Measurements from ENCODE around the gene ZC3H15.
"Not testable (repeated sequence)": the region's sequence is repeated elsewhere in the genome, so short reads cannot be mapped to it uniquely, and the experiment has no call there.

Gene ZC3H15

GRCh38 chr2:186486651-186487647 is 889 bp downstream of the ZC3H15 start:
- DNase-seq (ENCODE audit: extremely low read depth in 1 of 2, low read depth in 1 of 2) = no peak

GRCh38 chr2:186493564-186494085 is 7.6 kb downstream of the ZC3H15 start:
- DNase-seq (ENCODE audit: extremely low read depth in 1 of 2, low read depth in 1 of 2) = no peak

- no peak for DNase-seq (ENCODE audit: extremely low read depth in 1 of 2, low read depth in 1 of 2)
Measured at GRCh38 chr2:186496401-186496800, 10.3 kb downstream of the ZC3H15 start.

- no peak for DNase-seq (ENCODE audit: extremely low read depth in 1 of 2, low read depth in 1 of 2)
Measured at GRCh38 chr2:186497928-186498327, 11.9 kb downstream of the ZC3H15 start.

GRCh38 chr2:186498834-186499233 is 12.8 kb downstream of the ZC3H15 start:
- DNase-seq (ENCODE audit: extremely low read depth in 1 of 2, low read depth in 1 of 2) = no peak

- no peak for DNase-seq (ENCODE audit: extremely low read depth in 1 of 2, low read depth in 1 of 2)
Measured at GRCh38 chr2:186503827-186504606, 18.0 kb downstream of the ZC3H15 start.

- no peak for DNase-seq (ENCODE audit: extremely low read depth in 1 of 2, low read depth in 1 of 2)
Measured at GRCh38 chr2:186508263-186508662, 22.2 kb downstream of the ZC3H15 start.

GRCh38 chr2:186515376-186515775 is 29.3 kb downstream of the ZC3H15 start:
- DNase-seq (ENCODE audit: extremely low read depth in 1 of 2, low read depth in 1 of 2) = no peak

GRCh38 chr2:186516396-186516795 is 30.3 kb downstream of the ZC3H15 start:
- no peak for DNase-seq (ENCODE audit: extremely low read depth in 1 of 2, low read depth in 1 of 2)

- no peak for DNase-seq (ENCODE audit: extremely low read depth in 1 of 2, low read depth in 1 of 2)
Measured at GRCh38 chr2:186517090-186517489, 31.0 kb downstream of the ZC3H15 start.

GRCh38 chr2:186518291-186518690 is 32.2 kb downstream of the ZC3H15 start:
- DNase-seq (ENCODE audit: extremely low read depth in 1 of 2, low read depth in 1 of 2) = no peak

GRCh38 chr2:186518945-186519344 is 32.9 kb downstream of the ZC3H15 start:
- DNase-seq (ENCODE audit: extremely low read depth in 1 of 2, low read depth in 1 of 2) = no peak

GRCh38 chr2:186521570-186522153 is 35.6 kb downstream of the ZC3H15 start:
- DNase-seq (ENCODE audit: extremely low read depth in 1 of 2, low read depth in 1 of 2) = not testable (repeated sequence)

GRCh38 chr2:186522450-186522849 is 36.4 kb downstream of the ZC3H15 start:
- DNase-seq (ENCODE audit: extremely low read depth in 1 of 2, low read depth in 1 of 2) = no peak

- no peak for DNase-seq (ENCODE audit: extremely low read depth in 1 of 2, low read depth in 1 of 2)
Measured at GRCh38 chr2:186523791-186524190, 37.7 kb downstream of the ZC3H15 start.

GRCh38 chr2:186526281-186526680 is 40.2 kb downstream of the ZC3H15 start:
- DNase-seq (ENCODE audit: extremely low read depth in 1 of 2, low read depth in 1 of 2) = no peak

GRCh38 chr2:186530314-186530713 is 44.3 kb downstream of the ZC3H15 start:
- DNase-seq (ENCODE audit: extremely low read depth in 1 of 2, low read depth in 1 of 2) = no peak

- DNase-seq (ENCODE audit: extremely low read depth in 1 of 2, low read depth in 1 of 2) = no peak
Measured at GRCh38 chr2:186531257-186531775, 45.3 kb downstream of the ZC3H15 start.

- no peak for DNase-seq (ENCODE audit: extremely low read depth in 1 of 2, low read depth in 1 of 2)
Measured at GRCh38 chr2:186532891-186533290, 46.8 kb downstream of the ZC3H15 start.

- DNase-seq (ENCODE audit: extremely low read depth in 1 of 2, low read depth in 1 of 2) = no peak
Measured at GRCh38 chr2:186533717-186534116, 47.7 kb downstream of the ZC3H15 start.

- no peak for DNase-seq (ENCODE audit: extremely low read depth in 1 of 2, low read depth in 1 of 2)
Measured at GRCh38 chr2:186534406-186534805, 48.3 kb downstream of the ZC3H15 start.
